HCT116 (cell line): ENCODE measurements around the gene TRAPPC4.

Experiments used
- CTCF ChIP-seq, 3 experiments: fragments of 200-600 bp in 1 of 3; sonication (generic) in 1 of 3; IDR thresholded peaks in 2 of 3; conservative IDR thresholded peaks in 1 of 3; 2 replicates each; pipeline ENCODE4 v1.5.1; 2012 to 2017; ENCODE audit warnings: low read depth in 2 of 3, low read length in 2 of 3, antibody characterized with exemption in 1 of 3, borderline replicate concordance in 1 of 3, control low read depth in 1 of 3, mild to moderate bottlenecking in 1 of 3, mixed read lengths in 1 of 3, mixed run types in 1 of 3, moderate library complexity in 1 of 3; ENCODE audit not compliant: insufficient read depth in 1 of 3
- YY1 ChIP-seq: IDR thresholded peaks from 2 replicates; pipeline ENCODE4 v1.6.1; 2011; ENCODE audit warnings: low read length, low read depth, moderate library complexity, mild to moderate bottlenecking; ENCODE audit not compliant: insufficient replicate concordance; ENCODE audit errors: extremely low read depth
- ZNF274 ChIP-seq: fragments of 200-500 bp; sonication (Bioruptor generic); IDR thresholded peaks from 2 replicates; pipeline ENCODE4 v1.6.1; 2014; ENCODE audit warnings: mild to moderate bottlenecking, low read depth, low read length, inconsistent platforms

GRCh38 chr11:119024430-119025098 lies 6.0 kb downstream of the TRAPPC4 start:
- TF ChIP-seq CTCF (IDR thresholded peaks at IDR 0.05 in 2 of 3, conservative IDR thresholded peaks at IDR 0.05 in 1 of 3; ENCODE audit: borderline replicate concordance in 1 of 3, insufficient read depth in 1 of 3, low read depth in 2 of 3, low read length in 2 of 3) = no peak
- no peak for TF ChIP-seq YY1
- no peak for TF ChIP-seq ZNF274
